H9 (cell line): ENCODE measurements around the gene KANSL1. TPM values are rescaled to one million over a fixed set of nuclear protein-coding genes. Genes with fewer than 3 reads are reported as not detected.

ENCODE experiments used
- DNase-seq: peaks from one replicate; pipeline ENCODE4 v3.0.0-alpha.2; 2017
- H2AFZ ChIP-seq: one replicate; pipeline ENCODE4 v1.6.1; 2013; ENCODE audit warnings: mild to moderate bottlenecking, low read length, control low read depth, moderate library complexity
- H2AK5ac ChIP-seq: 2 replicates; pipeline ENCODE4 v1.6.1; 2013; ENCODE audit warnings: low read length, control low read depth, mixed read lengths; ENCODE audit not compliant: insufficient read length
- H2BK120ac ChIP-seq: one replicate; pipeline ENCODE4 v1.6.1; 2013; ENCODE audit warnings: low read depth, mild to moderate bottlenecking, low read length, control low read depth, inconsistent platforms; ENCODE audit not compliant: poor library complexity, severe bottlenecking
- H2BK12ac ChIP-seq: 2 replicates; pipeline ENCODE4 v1.6.1; 2013; ENCODE audit warnings: low read length, control low read depth, mixed read lengths, low read depth; ENCODE audit not compliant: insufficient read length
- H2BK15ac ChIP-seq: 2 replicates; pipeline ENCODE4 v1.6.1; 2013; ENCODE audit warnings: low read depth, low read length, control low read depth
- H2BK20ac ChIP-seq: one replicate; pipeline ENCODE4 v1.6.1; 2013; ENCODE audit warnings: low read depth, mild to moderate bottlenecking, low read length, control low read depth, inconsistent platforms; ENCODE audit not compliant: poor library complexity, severe bottlenecking
- H2BK5ac ChIP-seq: 2 replicates; pipeline ENCODE4 v1.6.1; 2013; ENCODE audit warnings: low read length, control low read depth, mixed read lengths; ENCODE audit not compliant: insufficient read length
- H3K14ac ChIP-seq: 2 replicates; pipeline ENCODE4 v1.6.1; 2013; ENCODE audit warnings: low read length, control low read depth; ENCODE audit not compliant: insufficient read depth
- H3K18ac ChIP-seq: 2 replicates; pipeline ENCODE4 v1.6.1; 2013; ENCODE audit warnings: low read depth, mild to moderate bottlenecking, mixed read lengths, low read length, control low read depth; ENCODE audit not compliant: insufficient read length
- H3K23ac ChIP-seq: 2 replicates; pipeline ENCODE4 v1.6.1; 2013; ENCODE audit warnings: low read length, control low read depth, mixed read lengths, low read depth; ENCODE audit not compliant: insufficient read length
- H3K23me2 ChIP-seq: 2 replicates; pipeline ENCODE4 v1.6.1; 2013; ENCODE audit warnings: low read depth, mild to moderate bottlenecking, mixed read lengths, low read length, control low read depth; ENCODE audit not compliant: insufficient read length, poor library complexity, severe bottlenecking
- H3K27ac ChIP-seq: 2 replicates; pipeline ENCODE4 v1.5.1; 2013; ENCODE audit warnings: low read length, control low read depth, mixed read lengths, low read depth; ENCODE audit not compliant: insufficient read length
- H3K27me3 ChIP-seq: 2 replicates; pipeline ENCODE4 v1.6.1; 2013; ENCODE audit warnings: low read length, control low read depth, inconsistent platforms; ENCODE audit not compliant: insufficient read depth
- H3K4ac ChIP-seq: 2 replicates; pipeline ENCODE4 v1.6.1; 2013; ENCODE audit warnings: low read depth, mild to moderate bottlenecking, control low read depth, inconsistent platforms, low read length, moderate library complexity
- H3K4me1 ChIP-seq: 2 replicates; pipeline ENCODE4 v1.6.1; 2013; ENCODE audit warnings: low read length, control low read depth, inconsistent platforms; ENCODE audit not compliant: insufficient read depth
- H3K4me2 ChIP-seq: 2 replicates; pipeline ENCODE4 v1.6.1; 2013; ENCODE audit warnings: low read length, control low read depth, mixed read lengths; ENCODE audit not compliant: insufficient read length, insufficient read depth
- H3K56ac ChIP-seq: 2 replicates; pipeline ENCODE4 v1.6.1; 2013; ENCODE audit warnings: low read depth, mild to moderate bottlenecking, mixed read lengths, low read length, control low read depth; ENCODE audit not compliant: insufficient read length
- H3K79me1 ChIP-seq: 2 replicates; pipeline ENCODE4 v1.6.1; 2013; ENCODE audit warnings: low read depth, mild to moderate bottlenecking, moderate library complexity, low read length, control low read depth, inconsistent platforms; ENCODE audit not compliant: insufficient read depth, poor library complexity, severe bottlenecking
- H3K79me2 ChIP-seq: 2 replicates; pipeline ENCODE4 v1.6.1; 2013; ENCODE audit warnings: low read length, control low read depth, inconsistent platforms; ENCODE audit not compliant: insufficient read depth
- H3K9ac ChIP-seq: 2 replicates; pipeline ENCODE4 v1.6.1; 2013; ENCODE audit warnings: low read length, control low read depth, mixed read lengths; ENCODE audit not compliant: insufficient read length; ENCODE audit errors: extremely low read depth
- H3K9me3 ChIP-seq: one replicate; pipeline ENCODE4 v1.6.1; 2013; ENCODE audit warnings: low read depth, low read length, inconsistent platforms; ENCODE audit not compliant: control insufficient read depth
- H3T11ph ChIP-seq: one replicate; pipeline ENCODE4 v1.6.1; 2013; ENCODE audit warnings: mild to moderate bottlenecking, low read length, control low read depth, inconsistent platforms
- H4K20me1 ChIP-seq: one replicate; pipeline ENCODE4 v1.6.1; 2013; ENCODE audit not compliant: control insufficient read depth, insufficient read length, insufficient read depth
- H4K5ac ChIP-seq: 2 replicates; pipeline ENCODE4 v1.6.1; 2013; ENCODE audit warnings: low read depth, mild to moderate bottlenecking, mixed read lengths, low read length, control low read depth; ENCODE audit not compliant: insufficient read length
- H4K8ac ChIP-seq: replicated peaks from 2 replicates; pipeline ENCODE4 v1.6.1; 2013; ENCODE audit warnings: low read length, control low read depth, mixed read lengths, low read depth; ENCODE audit not compliant: insufficient read length
- H4K91ac ChIP-seq: 2 replicates; pipeline ENCODE4 v1.6.1; 2013; ENCODE audit warnings: low read depth, mild to moderate bottlenecking, moderate library complexity, mixed read lengths, low read length, control low read depth; ENCODE audit not compliant: insufficient read length
- H3K27ac Mint-ChIP-seq, 3 experiments: 2 replicates in 2 of 3; 3 replicates in 1 of 3; pipeline ENCODE4 v1.8.0; 2020 to 2021; ENCODE audit warnings: mixed read lengths in 3 of 3, mild to moderate bottlenecking in 1 of 3, moderate library complexity in 1 of 3
- H3K27me3 Mint-ChIP-seq: 2 replicates; pipeline ENCODE4 v1.8.0; 2021; ENCODE audit warnings: low read depth, mild to moderate bottlenecking, moderate library complexity, mixed read lengths
- H3K36me3 Mint-ChIP-seq, 3 experiments: 2 replicates in 2 of 3; 3 replicates in 1 of 3; pipeline ENCODE4 v1.8.0; 2020 to 2021; ENCODE audit warnings: low read depth in 3 of 3, mixed read lengths in 3 of 3; ENCODE audit not compliant: insufficient read depth in 1 of 3
- H3K4me1 Mint-ChIP-seq, 2 experiments: 2 replicates each; pipeline ENCODE4 v1.8.0; 2020; ENCODE audit warnings: mixed read lengths in 2 of 2
- H3K4me3 Mint-ChIP-seq, 2 experiments: 2 replicates in 1 of 2; 3 replicates in 1 of 2; pipeline ENCODE4 v1.8.0; 2020 to 2021; ENCODE audit warnings: mild to moderate bottlenecking in 2 of 2, mixed read lengths in 2 of 2, moderate library complexity in 1 of 2
- H3K9me3 Mint-ChIP-seq, 2 experiments: 2 replicates in 1 of 2; 3 replicates in 1 of 2; pipeline ENCODE4 v1.8.0; 2020; ENCODE audit warnings: mild to moderate bottlenecking in 2 of 2, mixed read lengths in 2 of 2, moderate library complexity in 1 of 2
- CTCF ChIP-seq: fragments of 200-600 bp; sonication (generic); conservative IDR thresholded peaks from 3 replicates; pipeline ENCODE4 v1.8.0; 2021; ENCODE audit warnings: antibody characterized with exemption, mild to moderate bottlenecking
- WGBS: extraction: QIAGEN DNeasy Blood & Tissue Kit; methylation state at CpG from one replicate; pipeline ENCODE4 v1.1.7; 2013; ENCODE audit warnings: missing lambda C conversion rate, low lambda C conversion rate, mixed read lengths; ENCODE audit not compliant: insufficient read length; ENCODE audit errors: extremely low coverage; 5-methylcytosine and 5-hydroxymethylcytosine counted together
- total RNA-seq: library from RNA; stranded (reverse); gene quantifications from 2 replicates; pipeline ENCODE4 v1.2.1, GENCODE V29; 2021

KANSL1 gene
- total RNA-seq, 1 experiment from 2014 or later, result 114 TPM

GRCh38 chr17:46200197-46200596, 7.0 kb upstream of the KANSL1 start:
- Mint-ChIP-seq H3K4me3 (no peak overlapping the region), H3K9me3 (peaks cover 7 to 21% of the 10 kb centered on the region in 2 experiments; a peak in 4 of 5 replicates), H3K4me1 (peaks cover 0 to 4% of the 10 kb centered on the region in 2 experiments; a peak in 1 of 4 replicates), H3K36me3 (peaks cover 32 to 47% (median 35%) of the 10 kb centered on the region in 3 experiments), H3K27me3 (no peaks in the 10 kb centered on the region), H3K27ac (no peak overlapping the region)
- no peak overlapping the region for H2BK20ac ChIP-seq
- no peak overlapping the region for H2BK12ac ChIP-seq
- no peak overlapping the region for H3K56ac ChIP-seq
- H4K20me1 ChIP-seq, result no peaks in the 10 kb centered on the region
- no peak for TF ChIP-seq CTCF
- DNase-seq, result no peak
- no peak overlapping the region for H2BK15ac ChIP-seq
- H3K23ac ChIP-seq, result no peak overlapping the region
- peaks cover 9% of the 10 kb centered on the region for H3K79me1 ChIP-seq
- no peak overlapping the region for H3K18ac ChIP-seq
- H3K9ac ChIP-seq, result no peak overlapping the region
- H3K9me3 ChIP-seq, result no peaks in the 10 kb centered on the region
- H2AFZ ChIP-seq, result no peak overlapping the region
- H2BK5ac ChIP-seq, result no peak overlapping the region
- no peak overlapping the region for H3K4me2 ChIP-seq
- no CpG with 5 or more reads among the region's 7 CpGs for WGBS
- H3K27me3 ChIP-seq, result no peaks in the 10 kb centered on the region
- no peak overlapping the region for H4K91ac ChIP-seq
- peaks cover 19% of the 10 kb centered on the region; the same call in 1 of the 2 replicates for H3K79me2 ChIP-seq
- H4K5ac ChIP-seq, result no peak overlapping the region
- H3T11ph ChIP-seq, result no peak overlapping the region
- H2BK120ac ChIP-seq, result no peak overlapping the region
- no peak overlapping the region for H2AK5ac ChIP-seq
- H3K4me1 ChIP-seq, result no peaks in the 10 kb centered on the region
- no peak overlapping the region for H3K27ac ChIP-seq
- H3K23me2 ChIP-seq, result no peaks in the 10 kb centered on the region
- no peak overlapping the region for H3K4ac ChIP-seq
- no peak overlapping the region for H3K14ac ChIP-seq
- H4K8ac ChIP-seq, result no peak overlapping the region
